Ramos (cell line): ENCODE data around the gene SHISA4.
"Not testable (repeated sequence)": the region's sequence is repeated elsewhere in the genome, so short reads cannot be mapped to it uniquely, and the experiment has no call there.

Experiments
- in situ Hi-C: fragments of 300-500 bp; cut with MboI; formaldehyde crosslinking; loops from one replicate; pipeline ENCODE4 v1.14.3; 2022; ENCODE audit warnings: low sequenced_read_pairs; ENCODE audit not compliant: unreplicated experiment

Gene SHISA4

DNA sequence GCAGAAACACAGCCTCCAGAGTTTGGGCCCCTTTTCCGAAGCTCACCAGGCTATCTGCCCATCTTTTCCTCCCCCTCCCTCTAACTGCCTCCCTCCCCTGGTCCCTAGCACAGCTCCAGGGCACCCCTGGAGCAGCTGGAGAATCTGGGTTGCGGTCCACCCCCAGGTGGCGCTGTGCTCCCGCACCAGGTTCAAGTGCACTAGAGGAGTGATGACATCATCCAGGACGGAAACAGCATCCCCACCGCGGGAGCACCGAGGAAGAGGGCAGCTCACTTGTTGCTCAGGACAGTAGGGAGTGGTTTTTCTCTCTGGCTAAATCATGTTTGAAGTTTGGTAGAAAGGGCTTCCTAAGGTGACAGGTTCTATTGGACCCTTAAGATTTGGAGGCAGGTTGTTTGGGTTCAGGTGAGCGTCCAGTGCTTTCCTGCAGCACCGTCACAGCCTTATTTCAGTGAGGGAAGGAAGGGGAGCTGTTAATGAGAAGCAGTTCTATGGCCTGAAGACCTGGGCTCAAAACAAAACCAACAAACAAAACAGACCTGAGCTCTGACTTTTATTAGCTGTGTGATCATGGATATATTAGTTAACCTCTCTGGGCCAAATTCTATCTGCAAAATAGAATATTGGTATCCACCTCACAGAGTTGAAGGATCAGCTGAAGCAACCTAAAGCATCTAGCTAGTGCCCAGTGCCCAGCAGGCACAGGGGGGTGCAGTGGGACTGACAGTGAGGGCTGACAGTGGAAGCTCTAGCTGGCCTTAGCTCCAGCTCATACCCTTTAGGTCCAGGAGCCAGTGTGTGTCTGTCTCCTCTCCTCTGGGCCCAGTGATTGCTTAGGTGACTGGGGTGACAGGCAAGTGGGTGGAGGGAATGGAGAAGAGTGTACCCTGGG is 7.5 kb downstream of the SHISA4 start:
- in situ Hi-C loops, result loop anchor here (5.0 kb wide), 1 partner anchor 76 kb away; no protein-coding TSS in a partner anchor

DNA sequence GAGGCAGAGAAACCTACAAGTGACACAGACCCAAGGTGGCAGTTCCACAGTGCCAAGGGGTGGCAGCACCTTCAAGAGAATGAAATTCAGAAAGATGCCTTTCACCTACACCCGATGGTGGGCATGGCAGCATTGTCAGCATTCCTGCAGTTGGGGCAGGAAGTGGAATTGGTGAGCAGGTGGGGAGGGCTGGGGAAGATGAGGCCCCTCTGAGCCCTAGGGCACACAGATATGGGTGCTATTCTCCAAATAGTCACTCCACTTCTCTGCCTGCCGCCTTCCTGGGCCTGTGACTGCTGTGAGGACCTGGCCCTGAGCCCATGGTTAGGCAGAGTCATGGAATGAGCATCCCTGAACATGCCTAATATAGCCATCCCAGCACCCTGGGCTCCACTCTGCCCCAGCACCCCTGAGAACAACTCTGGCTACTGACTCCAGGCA is 8.3 kb downstream of the SHISA4 start:
- in situ Hi-C loops, result loop anchor here (5.0 kb wide), 1 partner anchor 75 kb away; no protein-coding TSS in a partner anchor

DNA sequence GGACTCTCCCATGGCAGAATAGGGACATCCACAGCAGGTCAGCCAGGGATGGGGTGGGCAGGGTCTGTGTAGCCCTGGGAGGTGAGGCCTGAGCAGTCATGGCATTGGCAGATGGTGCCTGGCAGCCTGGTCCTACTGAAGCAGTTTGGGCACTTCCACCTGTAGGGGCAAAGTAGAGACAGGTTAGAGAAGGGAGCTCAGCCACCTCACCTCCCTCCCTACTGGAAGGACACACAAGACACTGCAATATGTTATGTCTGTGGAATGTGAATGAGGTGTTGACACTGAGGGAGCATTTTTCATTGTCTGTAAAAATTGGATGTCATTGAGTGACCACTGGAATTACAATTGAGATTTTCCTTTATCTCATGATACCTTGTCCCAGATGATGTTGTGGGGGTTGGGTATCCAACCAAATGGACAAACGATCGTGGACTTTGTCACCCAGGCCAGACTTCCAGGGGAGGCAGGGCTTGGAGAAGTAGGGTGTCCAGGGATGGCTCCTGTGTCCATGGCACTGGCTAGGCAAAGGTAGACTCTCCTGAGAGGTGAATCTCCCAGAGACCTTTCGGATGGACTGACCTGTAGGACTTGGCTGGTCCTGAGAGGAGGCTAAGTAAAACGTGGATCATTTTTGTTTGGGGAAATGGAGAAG is 9.7 kb downstream of the SHISA4 start:
- in situ Hi-C loops, result loop anchor here (5.0 kb wide), 1 partner anchor 74 kb away; no protein-coding TSS in a partner anchor

DNA sequence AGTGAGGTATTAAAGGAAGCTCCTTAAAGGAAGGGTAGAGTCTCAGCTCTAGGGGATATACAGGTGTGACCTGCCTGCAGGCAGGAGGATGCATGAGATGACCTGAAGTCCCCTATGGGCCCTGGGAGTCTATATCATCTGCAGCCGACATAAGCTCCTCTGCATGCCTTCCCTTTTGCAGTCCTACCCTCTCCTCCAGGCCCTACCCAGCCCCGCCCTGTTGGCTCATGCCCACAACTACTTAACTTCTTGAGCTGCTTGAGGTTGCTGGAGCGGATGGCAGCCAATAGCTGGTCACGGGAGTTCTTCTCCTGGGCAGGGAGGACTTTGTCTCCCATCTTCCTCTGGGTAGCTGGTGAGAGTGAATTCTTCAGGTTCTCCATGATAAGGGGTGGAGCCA is 10.3 kb downstream of the SHISA4 start:
- in situ Hi-C loops, result loop anchor here (5.0 kb wide), 1 partner anchor 73 kb away; no protein-coding TSS in a partner anchor

DNA sequence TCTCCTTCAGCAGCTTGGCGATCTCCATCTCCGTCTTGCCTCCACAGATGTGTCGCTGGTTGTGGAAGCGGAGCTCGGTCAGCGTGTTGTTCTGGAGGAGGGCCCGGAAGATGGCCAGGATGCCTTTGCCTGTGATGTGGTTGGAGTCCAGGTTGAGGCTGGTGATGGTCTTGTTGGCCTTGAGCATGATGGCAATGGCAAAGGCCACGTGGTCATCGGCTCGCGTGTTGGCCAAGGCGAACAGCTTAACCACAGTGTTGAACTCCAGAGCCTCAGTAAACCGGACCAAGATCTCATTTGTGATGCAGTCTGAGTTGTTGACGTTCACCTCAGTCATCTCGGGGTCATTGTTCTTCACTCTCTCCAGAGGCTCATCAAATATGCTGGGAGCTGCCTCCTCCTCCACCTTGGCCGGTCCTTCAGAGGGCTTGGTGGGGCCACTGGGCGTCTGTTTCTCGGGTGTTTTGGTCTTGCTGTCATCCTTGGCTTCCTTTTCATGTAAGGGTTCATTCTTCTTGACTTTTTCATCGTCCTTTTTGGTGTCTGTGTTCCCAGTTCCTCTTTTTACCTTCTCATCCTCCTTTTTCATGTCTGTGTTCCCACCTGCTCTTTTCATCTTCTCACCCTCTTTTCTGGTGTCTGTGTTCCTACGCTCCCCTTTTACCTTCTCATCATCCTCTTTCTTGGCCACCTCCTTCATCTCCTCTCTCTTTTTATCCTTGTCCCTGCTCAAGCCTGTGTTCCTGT is 11.2 kb downstream of the SHISA4 start:
- in situ Hi-C loops, result loop anchor here (5.0 kb wide), 1 partner anchor 72 kb away; no protein-coding TSS in a partner anchor

DNA sequence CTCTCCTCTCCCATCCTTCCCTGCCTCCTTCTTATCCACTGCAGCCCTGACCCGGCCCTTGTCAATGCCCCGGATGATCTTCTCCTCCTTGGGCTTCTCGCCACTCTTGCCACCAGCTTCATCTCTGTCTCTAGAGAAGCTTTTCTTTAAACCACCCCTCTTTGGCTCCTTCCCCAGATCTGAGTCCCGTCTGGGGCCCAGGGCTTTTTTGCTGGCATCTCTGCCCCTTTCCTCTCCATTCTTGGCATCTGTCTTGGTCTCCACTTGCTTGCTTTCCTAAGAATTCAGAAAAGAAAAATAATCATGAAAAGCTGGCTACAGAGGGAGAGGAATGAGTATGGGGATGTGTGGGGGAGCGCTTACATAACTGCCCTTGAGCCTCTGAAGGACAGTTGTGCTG is 11.8 kb downstream of the SHISA4 start:
- in situ Hi-C loops, result no loop called here

DNA sequence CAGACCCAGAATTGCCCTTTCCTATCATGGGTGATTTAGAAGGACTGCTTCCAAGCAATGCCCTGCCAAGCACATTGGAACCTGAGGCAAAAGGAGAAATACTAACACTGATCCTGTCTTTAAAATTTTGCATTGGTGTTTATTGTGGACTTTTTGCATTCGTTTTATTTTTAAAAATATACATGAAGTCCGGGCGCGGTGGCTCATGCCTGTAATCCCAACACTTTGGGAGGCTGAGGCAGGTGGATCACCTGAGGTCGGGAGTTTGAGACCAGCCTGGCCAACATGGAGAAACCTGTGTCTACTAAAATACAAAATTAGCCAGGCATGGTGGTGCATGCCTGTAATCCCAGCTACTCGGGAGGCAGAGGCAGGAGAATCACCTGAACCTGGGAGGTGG is 12.3 kb downstream of the SHISA4 start:
- in situ Hi-C loops, result not testable (repeated sequence)

DNA sequence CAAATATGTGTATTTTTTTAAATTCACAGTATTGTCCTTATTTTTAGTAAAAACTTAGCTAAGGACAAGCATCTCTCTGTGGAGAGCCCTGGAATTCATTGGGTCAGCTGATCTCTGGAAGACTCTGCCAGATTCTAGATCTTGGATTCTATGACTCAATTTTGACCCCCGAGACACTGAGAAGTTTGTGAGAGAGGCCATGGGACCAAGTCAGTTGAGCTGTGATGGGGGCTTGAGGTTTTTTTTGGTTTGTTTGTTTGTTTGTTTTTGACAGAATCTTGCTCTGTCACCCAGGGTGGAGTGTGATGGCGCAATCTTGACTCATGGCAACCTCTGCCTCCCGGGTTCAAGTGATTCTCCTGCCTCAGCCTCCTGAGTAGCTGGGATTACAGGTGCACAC is 13.5 kb downstream of the SHISA4 start:
- in situ Hi-C loops, result no loop called here

DNA sequence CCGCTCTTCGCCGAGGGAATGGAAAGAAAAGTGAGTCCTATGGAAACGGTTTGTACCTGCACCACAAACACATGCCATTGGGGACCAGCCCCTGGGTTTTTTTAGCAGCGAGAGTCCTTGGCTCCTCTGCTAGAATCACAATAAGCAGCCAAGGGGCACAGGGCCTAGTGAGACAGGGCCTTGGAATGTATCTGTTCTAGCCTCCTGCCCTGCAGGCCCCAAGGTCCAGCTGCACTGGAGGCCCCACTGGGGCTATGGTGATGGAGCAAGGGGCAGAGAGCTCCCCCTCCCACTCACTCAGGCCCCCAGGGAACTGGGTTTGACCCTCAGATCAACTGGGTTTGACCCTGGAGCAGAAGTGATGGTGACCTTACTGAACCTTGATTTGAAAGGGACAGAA is 14.4 kb downstream of the SHISA4 start:
- in situ Hi-C loops, result no loop called here

DNA sequence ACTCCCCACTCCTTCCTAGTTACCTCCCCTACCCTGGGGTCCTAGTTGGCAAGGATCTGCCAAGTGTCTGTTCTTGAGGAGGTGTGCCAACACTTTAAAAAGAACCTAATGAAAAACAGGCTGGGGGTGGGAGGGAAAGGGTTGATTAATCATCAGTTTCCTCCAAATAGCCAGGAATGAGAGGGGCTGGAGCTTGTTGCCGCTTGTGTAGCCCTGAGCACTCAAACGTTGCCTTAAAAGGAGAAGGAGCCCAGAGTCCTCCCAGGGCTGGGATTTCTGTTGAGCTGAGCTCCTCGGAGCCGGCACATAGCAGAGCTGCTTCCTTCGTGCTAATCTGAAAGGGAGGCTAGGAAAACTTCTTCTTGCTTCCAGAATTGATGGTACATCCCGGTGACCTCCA is 15.9 kb downstream of the SHISA4 start:
- in situ Hi-C loops, result no loop called here

DNA sequence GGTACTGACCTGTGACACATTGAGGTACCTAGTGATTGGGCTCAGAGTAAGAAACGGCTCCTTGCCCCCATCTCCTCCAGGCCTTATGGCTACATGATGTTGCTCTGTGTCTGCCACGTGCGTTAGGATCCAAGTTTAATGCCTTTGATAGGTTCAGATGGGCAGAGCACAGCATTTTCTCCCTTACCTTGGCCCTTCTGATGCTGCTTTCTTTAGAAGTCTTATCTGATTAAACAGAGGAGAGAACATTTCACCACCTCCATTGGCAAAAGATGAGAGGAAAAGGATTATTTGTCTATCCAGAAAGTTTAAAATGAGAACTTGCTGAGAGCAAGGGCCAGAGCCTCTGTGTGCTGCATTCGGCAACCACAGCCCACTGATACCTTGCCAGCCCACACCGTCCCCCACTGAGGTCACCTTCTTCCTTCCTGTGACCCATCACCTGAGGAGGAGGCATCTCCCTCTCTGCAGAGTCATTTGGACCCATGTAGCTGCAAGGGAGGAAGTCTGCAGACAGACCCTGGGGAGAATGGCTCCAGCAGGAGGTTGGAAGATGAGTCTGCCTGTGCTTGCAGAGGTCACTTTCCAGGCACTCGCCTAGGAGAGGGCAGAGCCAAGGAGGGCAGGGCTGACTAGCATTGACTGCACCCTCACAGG is 16.7 kb downstream of the SHISA4 start:
- in situ Hi-C loops, result no loop called here

DNA sequence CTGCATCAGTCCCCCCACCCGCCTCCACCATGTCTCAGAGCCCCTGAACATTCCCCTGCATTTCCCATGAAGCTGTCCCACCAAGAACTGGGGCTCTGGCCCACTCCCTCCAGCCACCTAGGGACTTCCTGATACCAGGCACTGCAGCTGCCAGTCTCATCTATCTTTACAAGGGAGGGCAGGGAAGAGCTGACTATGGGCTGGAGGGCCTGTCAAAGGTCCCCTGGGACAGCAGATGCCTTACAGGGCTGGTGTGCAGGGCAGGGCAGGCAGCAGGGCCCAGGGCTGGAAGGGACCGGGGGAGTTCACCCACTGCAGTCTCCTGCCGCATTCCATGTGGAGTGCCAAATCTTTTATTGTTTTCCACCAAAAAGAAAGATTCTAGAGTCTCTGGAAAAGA is 17.6 kb downstream of the SHISA4 start:
- in situ Hi-C loops, result no loop called here

DNA sequence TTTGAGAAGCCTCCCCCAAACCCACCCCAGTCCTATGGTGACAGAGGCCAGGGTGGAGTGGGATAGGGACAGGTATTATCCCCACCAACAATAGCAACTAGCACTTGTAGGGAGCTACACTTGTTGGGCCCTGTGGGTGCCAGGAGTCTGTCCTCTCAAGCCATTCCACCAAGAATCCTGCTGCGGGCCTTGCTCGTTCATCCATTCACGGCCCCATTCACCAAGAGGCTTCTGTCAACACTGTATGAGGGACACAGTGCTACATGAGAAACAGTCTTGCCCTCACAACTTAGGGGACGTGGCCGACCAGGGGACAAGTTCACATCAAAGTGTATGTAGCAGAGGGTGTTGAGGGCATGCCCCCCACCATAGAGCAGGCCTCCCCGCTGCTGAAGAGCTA is 18.9 kb downstream of the SHISA4 start:
- in situ Hi-C loops, result no loop called here

DNA sequence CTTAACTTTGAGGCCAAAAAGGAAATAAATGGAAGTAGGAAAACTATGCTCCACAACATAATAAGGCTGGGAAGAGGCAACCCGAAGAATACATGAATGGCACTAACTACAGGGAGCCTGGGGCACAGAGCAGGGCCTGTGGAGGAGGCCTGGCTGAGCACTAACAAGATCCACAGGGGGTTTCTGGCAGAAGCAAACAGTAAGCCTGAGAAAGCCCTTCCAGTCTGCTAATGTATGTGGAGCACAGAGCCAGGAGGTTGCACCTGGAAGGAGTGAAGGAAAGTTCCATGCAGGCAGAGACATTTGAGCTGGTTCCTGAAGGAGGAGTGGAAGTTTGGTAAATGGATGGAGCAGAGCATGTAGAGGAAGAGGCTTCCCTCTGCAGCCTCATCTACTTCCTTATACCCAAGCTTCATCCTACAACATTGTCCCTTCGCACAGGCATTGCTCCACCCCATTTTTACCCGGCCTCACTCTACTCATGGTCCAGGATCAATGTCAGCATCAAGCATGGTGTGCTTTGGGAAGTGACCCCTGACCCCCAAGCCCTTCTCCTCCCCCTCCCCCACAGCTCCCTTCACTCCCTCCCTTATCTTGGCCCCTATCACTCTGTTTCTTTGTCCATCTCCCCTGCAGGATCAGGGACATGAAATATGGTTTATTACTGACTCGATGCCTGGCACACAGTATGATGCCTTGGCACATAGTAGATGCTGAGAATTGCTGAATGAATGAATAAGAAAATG is 23.3 kb downstream of the SHISA4 start:
- in situ Hi-C loops, result no loop called here

DNA sequence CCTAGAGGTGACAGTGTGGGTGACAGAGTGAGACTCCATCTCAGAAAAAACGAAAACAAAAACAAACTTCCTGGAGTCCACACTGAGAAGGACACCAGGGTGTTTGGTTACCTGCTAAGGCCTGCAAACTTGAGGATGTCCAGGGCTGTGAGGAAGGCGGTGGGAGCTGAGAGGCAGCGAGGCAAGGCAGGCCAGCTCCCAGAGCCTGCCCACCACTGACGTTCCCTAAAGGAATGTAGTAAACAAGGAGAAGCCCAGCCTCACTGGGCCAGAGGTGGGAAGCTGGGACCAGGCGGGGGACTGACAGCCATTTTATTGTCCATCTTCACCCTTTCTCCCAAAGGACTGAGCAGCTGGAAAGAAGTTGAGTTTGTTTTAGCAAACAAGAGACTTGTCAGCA is 24.1 kb downstream of the SHISA4 start:
- in situ Hi-C loops, result no loop called here

DNA sequence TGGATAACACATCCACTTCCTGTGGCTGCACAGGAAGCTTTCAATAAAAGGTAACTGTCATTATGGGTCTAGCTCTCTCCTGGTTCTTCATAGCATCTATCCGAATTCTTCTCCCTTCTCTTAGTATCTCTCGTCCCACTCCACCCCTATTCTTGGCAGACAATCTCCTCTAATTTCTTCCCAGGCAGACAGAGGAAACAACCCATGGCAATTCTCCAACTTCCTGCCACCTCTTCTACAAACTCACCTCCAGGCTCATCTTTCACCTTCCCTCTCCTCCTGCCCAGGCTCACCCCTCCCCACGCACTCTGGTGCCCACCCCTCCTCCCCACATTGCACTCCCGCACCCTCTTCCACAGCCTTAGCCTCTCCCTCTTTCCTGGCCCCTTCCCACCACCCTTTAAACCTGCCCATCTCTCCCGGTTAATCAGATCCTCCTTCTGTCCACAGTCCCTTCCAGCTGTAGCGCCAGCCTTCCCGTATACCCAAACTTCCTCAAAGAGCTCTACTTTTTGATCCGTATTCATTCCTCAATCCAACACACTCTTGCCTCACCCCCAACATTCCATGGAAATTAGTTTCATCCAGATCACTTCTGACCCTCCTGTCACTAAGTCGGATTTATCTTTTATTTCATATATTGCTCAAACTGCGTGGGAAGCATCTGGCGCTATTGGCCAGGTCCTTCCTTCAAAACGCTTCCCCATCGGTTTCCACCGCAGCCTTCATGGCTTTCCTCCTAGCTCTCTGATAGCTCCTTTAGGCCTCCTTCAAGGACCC is 25.9 kb downstream of the SHISA4 start:
- in situ Hi-C loops, result no loop called here

DNA sequence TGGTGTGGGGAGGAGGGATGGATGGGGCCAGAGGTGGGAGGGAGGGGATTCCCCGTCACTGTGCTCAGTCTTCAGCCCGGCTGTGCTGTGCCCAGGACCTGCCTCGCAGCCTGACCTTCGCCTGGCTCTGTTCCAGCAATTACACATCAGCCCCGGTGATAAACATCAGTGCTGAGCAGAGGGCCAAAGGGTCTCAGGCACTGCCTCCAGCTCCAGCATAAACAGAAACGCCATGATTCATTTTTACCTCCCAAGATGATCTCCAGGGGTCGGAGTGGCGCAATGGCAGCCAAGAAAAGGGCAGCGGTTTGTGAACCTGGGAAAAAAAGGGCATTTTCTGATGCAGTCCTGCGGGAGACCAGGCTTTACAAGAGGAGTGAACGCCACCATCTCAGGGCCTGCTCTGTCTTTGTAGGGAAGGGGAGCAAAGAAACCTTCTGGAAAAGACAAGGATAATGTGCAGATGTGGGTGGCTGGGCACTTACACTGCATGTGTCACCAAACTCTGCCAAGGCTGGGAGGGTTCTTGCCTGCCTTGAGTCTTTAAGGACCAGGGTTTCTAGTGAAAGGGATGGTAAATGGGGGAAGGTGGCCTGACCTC is 28.1 kb downstream of the SHISA4 start:
- in situ Hi-C loops, result no loop called here

DNA sequence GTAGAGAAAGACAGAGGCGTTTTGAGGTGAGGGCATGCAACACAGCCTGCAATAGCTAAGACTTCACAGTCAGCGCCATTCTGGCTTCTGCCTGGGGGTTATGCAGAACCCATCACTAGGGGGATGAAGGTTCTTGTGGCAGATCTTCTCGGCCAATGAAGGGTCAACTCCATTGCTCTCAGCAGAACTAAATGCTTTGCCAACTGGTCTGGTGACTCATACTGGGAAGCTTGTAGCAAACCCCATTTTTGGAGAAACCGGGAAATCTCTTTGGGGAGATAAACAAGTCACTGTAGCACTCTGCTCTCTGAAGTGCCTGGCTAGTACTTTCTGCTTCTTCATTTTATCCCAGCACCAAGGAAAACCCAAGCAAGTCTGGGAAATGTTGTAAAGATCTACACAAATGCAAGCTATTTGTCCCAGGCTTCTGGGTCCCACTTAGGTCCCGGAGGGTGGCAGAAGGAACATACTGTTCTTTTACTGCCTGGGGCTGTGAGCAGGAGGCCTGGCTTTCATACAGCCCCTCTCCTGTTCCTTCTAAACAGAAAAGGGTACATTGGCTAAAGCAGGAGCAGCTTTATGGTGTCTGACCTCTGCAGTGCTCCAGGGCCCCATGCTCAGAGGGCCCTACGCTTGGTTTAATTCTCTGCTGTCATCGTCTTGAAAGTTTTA is 28.8 kb downstream of the SHISA4 start:
- in situ Hi-C loops, result no loop called here
